Endothelial cell of umbilical vein (primary cell): ENCODE data around the gene OPRM1. TPM values are rescaled to one million over a fixed set of nuclear protein-coding genes. Genes with fewer than 3 reads are reported as not detected.

Experiments used
- BruUV-seq: library from RNA; stranded (reverse); fragments of 400-500 nt; replicated peaks from 2 replicates; lab custom pipeline; 2021; lab: Mats Ljungman, UMichigan
- CTCF ChIA-PET: fragments of 300-600, 350-600 bp; sonication (Branson Sonifier 250); formaldehyde crosslinking; loops from one replicate; lab custom pipeline; 2021; ENCODE audit warnings: antibody characterized with exemption, inconsistent platforms; lab: Charles Lee
- POLR2A ChIA-PET: fragments of 300-600, 350-600 bp; sonication (Branson Sonifier 250); formaldehyde crosslinking; loops from one replicate; lab custom pipeline; 2021; ENCODE audit warnings: antibody characterized with exemption, inconsistent platforms; lab: Charles Lee
- DNase-seq: peaks from one replicate; pipeline ENCODE4 v3.0.0-alpha.2; 2011; ENCODE audit warnings: low read depth, low spot score
- FAIRE-seq: peaks from 2 replicates; lab custom pipeline; 2011; peaks lifted over from hg19 to GRCh38; lab: Jason Lieb, UNC
- H2AFZ ChIP-seq: 2 replicates; pipeline ENCODE4 v1.6.0; 2012; ENCODE audit warnings: low read depth, low read length, control low read depth, inconsistent platforms
- H3K27ac ChIP-seq: 2 replicates; pipeline ENCODE4 v1.5.1; 2011; ENCODE audit warnings: low read depth, mild to moderate bottlenecking, control low read depth, low read length, moderate library complexity; ENCODE audit not compliant: insufficient read depth
- H3K27me3 ChIP-seq, 2 experiments: 2 replicates each; pipeline versions ENCODE4 v1.6.0 to v1.6.1; 2011; ENCODE audit warnings: low read length in 2 of 2, mixed read lengths in 1 of 2; ENCODE audit not compliant: control insufficient read depth in 2 of 2, insufficient read depth in 2 of 2
- H3K36me3 ChIP-seq, 2 experiments: 2 replicates in 1 of 2; 3 replicates in 1 of 2; pipeline ENCODE4 v1.5.1; 2011; ENCODE audit warnings: low read length in 2 of 2, mild to moderate bottlenecking in 1 of 2, moderate library complexity in 1 of 2; ENCODE audit not compliant: control insufficient read depth in 2 of 2, insufficient read depth in 2 of 2; ENCODE audit errors: extremely low read depth in 1 of 2
- H3K4me1 ChIP-seq: 3 replicates; pipeline ENCODE4 v1.5.1; 2011; ENCODE audit warnings: mild to moderate bottlenecking, low read length; ENCODE audit not compliant: control insufficient read depth, insufficient read depth; ENCODE audit errors: extremely low read depth
- H3K4me2 ChIP-seq: 2 replicates; pipeline ENCODE4 v1.6.1; 2011; ENCODE audit warnings: low read length, control low read depth, mixed read lengths; ENCODE audit not compliant: insufficient read depth
- H3K4me3 ChIP-seq, 3 experiments: fragments of 200-600 bp in 1 of 3; sonication (generic), shearing (Covaris generic) in 1 of 3; replicated peaks in 1 of 3; 2 replicates each; pipeline ENCODE4 v1.5.1; 2011 to 2016; ENCODE audit warnings: control low read depth in 3 of 3, low read length in 3 of 3, mild to moderate bottlenecking in 2 of 3, inconsistent platforms in 1 of 3, low read depth in 1 of 3, moderate library complexity in 1 of 3; ENCODE audit not compliant: insufficient read depth in 1 of 3
- H3K79me2 ChIP-seq: 2 replicates; pipeline ENCODE4 v1.6.0; 2012; ENCODE audit warnings: low read length, inconsistent platforms; ENCODE audit not compliant: control insufficient read depth, insufficient read depth
- H3K9ac ChIP-seq: replicated peaks from 2 replicates; pipeline ENCODE3; 2011; ENCODE audit warnings: low read length, control low read depth; ENCODE audit not compliant: insufficient read depth; ENCODE audit errors: extremely low read depth
- H3K9me1 ChIP-seq: replicated peaks from 3 replicates; pipeline ENCODE4 v1.6.0; 2011; ENCODE audit warnings: mild to moderate bottlenecking, low read length; ENCODE audit not compliant: control insufficient read depth, insufficient read depth; ENCODE audit errors: extremely low read depth
- H3K9me3 ChIP-seq: replicated peaks from 2 replicates; pipeline ENCODE4 v1.5.1; 2012; ENCODE audit warnings: low read length, inconsistent platforms; ENCODE audit not compliant: control insufficient read depth, insufficient read depth
- H4K20me1 ChIP-seq: replicated peaks from 2 replicates; pipeline ENCODE3; 2011; ENCODE audit warnings: mild to moderate bottlenecking, low read length; ENCODE audit not compliant: control insufficient read depth, insufficient read depth; ENCODE audit errors: extremely low read depth
- CTCF ChIP-seq, 2 donors: IDR thresholded peaks; 1 replicate in 1 of 2; 2 replicates in 1 of 2; pipeline ENCODE4 v1.5.1; 2011; ENCODE audit warnings: low read length in 2 of 2, mild to moderate bottlenecking in 2 of 2, moderate library complexity in 2 of 2, control low read depth in 1 of 2, inconsistent platforms in 1 of 2, low read depth in 1 of 2; ENCODE audit not compliant: insufficient read depth in 1 of 2; ENCODE audit errors: extremely low read depth in 1 of 2
- EZH2 ChIP-seq: IDR thresholded peaks from 2 replicates; pipeline ENCODE4 v1.6.1; 2012; ENCODE audit warnings: borderline replicate concordance, low read depth, mild to moderate bottlenecking, moderate library complexity, low read length, inconsistent platforms; ENCODE audit not compliant: severe bottlenecking
- FOS ChIP-seq: IDR thresholded peaks from 2 replicates; pipeline ENCODE4 v1.6.1; 2011; ENCODE audit warnings: mild to moderate bottlenecking, low read length, moderate library complexity, borderline replicate concordance; ENCODE audit not compliant: insufficient read depth
- GATA2 ChIP-seq: IDR thresholded peaks from 2 replicates; pipeline ENCODE4 v1.7.0; 2011; ENCODE audit warnings: low read depth, mild to moderate bottlenecking, moderate library complexity, mixed read lengths, low read length; ENCODE audit not compliant: insufficient read length, insufficient read depth
- JUN ChIP-seq: IDR thresholded peaks from 2 replicates; pipeline ENCODE4 v1.6.1; 2011; ENCODE audit warnings: borderline replicate concordance, low read depth; ENCODE audit not compliant: insufficient read length, insufficient read depth
- MAX ChIP-seq: IDR thresholded peaks from 2 replicates; pipeline ENCODE4 v1.6.1; 2011; ENCODE audit not compliant: insufficient read depth, insufficient read length
- MYC ChIP-seq: IDR thresholded peaks from one replicate; pipeline ENCODE4 v1.6.1; 2011; ENCODE audit warnings: mild to moderate bottlenecking, low read depth, low read length
- POLR2A ChIP-seq: IDR thresholded peaks from 2 replicates; pipeline ENCODE4 v1.6.1; 2012; ENCODE audit warnings: low read depth, mild to moderate bottlenecking, control low read depth, low read length
- POLR2AphosphoS5 ChIP-seq: IDR thresholded peaks from 2 replicates; pipeline ENCODE4 v1.6.1; 2012; ENCODE audit warnings: low read depth, mild to moderate bottlenecking, control low read depth, low read length, moderate library complexity; ENCODE audit not compliant: insufficient read depth
- dilution Hi-C: fragments of 300-500 bp; cut with MboI; formaldehyde crosslinking; loops from one replicate; pipeline ENCODE4 v1.15.0; 2019; ENCODE audit warnings: low sequenced_read_pairs; ENCODE audit not compliant: extremely low pct_ligation_motif_present
- intact Hi-C: fragments of 100-400 bp; cut with micrococcal nuclease; formaldehyde crosslinking; loops from one replicate; pipeline ENCODE4 v1.10.0; 2022
- polyA plus RNA-seq, 4 experiments: library from polyadenylated mRNA; depleted of rRNA in 3 of 4; stranded (reverse) in 3 of 4; unstranded in 1 of 4; fragments of >200 nt; gene quantifications; 2 replicates each; pipeline versions ENCODE4 v1.2.1 to v1.2.3, GENCODE V29; 2011 to 2012; ENCODE audit warnings: missing spikeins in 1 of 4
- total RNA-seq: library from RNA; stranded (reverse); gene quantifications from 2 replicates; pipeline ENCODE4 v1.2.3, GENCODE V29; 2021

The OPRM1 gene
- total and polyA plus RNA-seq, 2 donors (not counting 3 experiments of a cell fraction or from before 2014, with no cell fraction given): not detected

- DNase-seq (no peak), FAIRE-seq (no peak)
- ChIA-PET POLR2A (no interaction called here), CTCF (no interaction called here)
- H3K27me3 ChIP-seq: no peaks in the 10 kb centered on the region
- no peak overlapping the region for H3K9ac ChIP-seq
- no peak overlapping the region for H2AFZ ChIP-seq
- no peaks in the 10 kb centered on the region for H3K9me1 ChIP-seq
- no peak overlapping the region for H3K27ac ChIP-seq
- H4K20me1 ChIP-seq: no peaks in the 10 kb centered on the region
- dilution Hi-C loops: no loop called here
- TF ChIP-seq POLR2A (no peak), POLR2AphosphoS5 (no peak), JUN (no peak), FOS (no peak), MYC (no peak), MAX (no peak), CTCF (IDR thresholded peaks at IDR 0.05; ENCODE audit: extremely low read depth in 1 of 2, insufficient read depth in 1 of 2, low read depth in 1 of 2, low read length in 2 of 2) (no peak), GATA2 (no peak), EZH2 (no peak)
- intact Hi-C loops: no loop called here
- H3K4me3 ChIP-seq: no peak overlapping the region
- no peaks in the 10 kb centered on the region for H3K9me3 ChIP-seq
- H3K4me2 ChIP-seq: no peak overlapping the region
- H3K79me2 ChIP-seq: no peaks in the 10 kb centered on the region
- no TSS peak for BruUV-seq
- no peaks in the 10 kb centered on the region for H3K36me3 ChIP-seq
- no peaks in the 10 kb centered on the region for H3K4me1 ChIP-seq
Measured at GRCh38 chr6:154122195-154122925, 83.3 kb downstream of the OPRM1 start.
